ENCODE data around the gene SLC6A13.
"Not testable (repeated sequence)": the region's sequence is repeated elsewhere in the genome, so short reads cannot be mapped to it uniquely, and the experiment has no call there.

SLC6A13 gene

GRCh38 chr12:262817-263216, at the start of gene SLC6A13:
SLC6A13 (minus strand) TSS chr12:262836; CDS start chr12:260052, 2,784 bp downstream.
- no peaks in the 10 kb centered on the region for H3K9me3 ChIP-seq (ENCODE audit: low read length)
- H3K27me3 ChIP-seq (ENCODE audit: control insufficient read depth in 1 of 2, insufficient read depth in 2 of 2, low read length in 2 of 2) = peaks cover 12 to 16% of the 10 kb centered on the region in 2 donors
- H3K27ac ChIP-seq (ENCODE audit: low read depth, low read length) = no peak within 1 kb of the TSS
- H3K4me1 ChIP-seq (ENCODE audit: insufficient read depth, low read length) = no peaks in the 10 kb centered on the region
- H3K9ac ChIP-seq (ENCODE audit: low read length) = no peak within 1 kb of the TSS
- no peak within 1 kb of the TSS for H3K4me3 ChIP-seq (ENCODE audit: low read depth in 1 of 2, low read length in 2 of 2)
- H3K36me3 ChIP-seq (ENCODE audit: insufficient read depth, low read length) = no peaks in the 10 kb centered on the region

- H3K9ac ChIP-seq (ENCODE audit: low read length) = no peak overlapping the region
- H3K27ac ChIP-seq (ENCODE audit: low read depth, low read length) = no peak overlapping the region
- H3K36me3 ChIP-seq (ENCODE audit: insufficient read depth, low read length) = peaks cover 58% of the 10 kb centered on the region
- no peaks in the 10 kb centered on the region for H3K4me1 ChIP-seq (ENCODE audit: insufficient read depth, low read length)
- H3K9me3 ChIP-seq (ENCODE audit: low read length) = no peaks in the 10 kb centered on the region
- H3K27me3 ChIP-seq (ENCODE audit: control insufficient read depth in 1 of 2, insufficient read depth in 2 of 2, low read length in 2 of 2) = no peaks in the 10 kb centered on the region
- H3K4me3 ChIP-seq (ENCODE audit: low read depth in 1 of 2, low read length in 2 of 2) = no peak overlapping the region
These were observed 45.9 kb upstream of the SLC6A13 start for GRCh38 chr12:308511-308910.

- Histone ChIP-seq H3K27me3 (ENCODE audit: control insufficient read depth in 1 of 2, insufficient read depth in 2 of 2, low read length in 2 of 2) (no peaks in the 10 kb centered on the region), H3K9ac (ENCODE audit: low read length) (no peak overlapping the region), H3K27ac (ENCODE audit: low read depth, low read length) (no peak overlapping the region), H3K4me1 (ENCODE audit: insufficient read depth, low read length) (no peaks in the 10 kb centered on the region), H3K36me3 (ENCODE audit: insufficient read depth, low read length) (peaks cover 58% of the 10 kb centered on the region), H3K4me3 (ENCODE audit: low read depth in 1 of 2, low read length in 2 of 2) (no peak overlapping the region), H3K9me3 (ENCODE audit: low read length) (no peaks in the 10 kb centered on the region)
These were observed 44.8 kb upstream of the SLC6A13 start for GRCh38 chr12:307406-307805.

- no peak overlapping the region for H3K9ac ChIP-seq (ENCODE audit: low read length)
- no peaks in the 10 kb centered on the region for H3K27me3 ChIP-seq (ENCODE audit: control insufficient read depth in 1 of 2, insufficient read depth in 2 of 2, low read length in 2 of 2)
- no peak overlapping the region for H3K4me3 ChIP-seq (ENCODE audit: low read depth in 1 of 2, low read length in 2 of 2)
- no peak overlapping the region for H3K27ac ChIP-seq (ENCODE audit: low read depth, low read length)
- H3K9me3 ChIP-seq (ENCODE audit: low read length) = no peaks in the 10 kb centered on the region
- no peaks in the 10 kb centered on the region for H3K4me1 ChIP-seq (ENCODE audit: insufficient read depth, low read length)
- H3K36me3 ChIP-seq (ENCODE audit: insufficient read depth, low read length) = peaks cover 44% of the 10 kb centered on the region
These were observed 42.2 kb upstream of the SLC6A13 start for GRCh38 chr12:304805-305204.

- not testable (repeated sequence) for H3K9me3 ChIP-seq (ENCODE audit: low read length); H3K4me3 ChIP-seq (ENCODE audit: low read depth in 1 of 2, low read length in 2 of 2); H3K9ac ChIP-seq (ENCODE audit: low read length); H3K4me1 ChIP-seq (ENCODE audit: insufficient read depth, low read length); H3K27ac ChIP-seq (ENCODE audit: low read depth, low read length); H3K27me3 ChIP-seq (ENCODE audit: control insufficient read depth in 1 of 2, insufficient read depth in 2 of 2, low read length in 2 of 2)
- peaks cover 24% of the 10 kb centered on the region for H3K36me3 ChIP-seq (ENCODE audit: insufficient read depth, low read length)
These were observed 40.1 kb upstream of the SLC6A13 start for GRCh38 chr12:302766-303165.

GRCh38 chr12:300166-300565, 37.5 kb upstream of the SLC6A13 start:
- H3K4me1 ChIP-seq (ENCODE audit: insufficient read depth, low read length); H3K27me3 ChIP-seq (ENCODE audit: control insufficient read depth in 1 of 2, insufficient read depth in 2 of 2, low read length in 2 of 2); H3K4me3 ChIP-seq (ENCODE audit: low read depth in 1 of 2, low read length in 2 of 2); H3K27ac ChIP-seq (ENCODE audit: low read depth, low read length); H3K9ac ChIP-seq (ENCODE audit: low read length); H3K9me3 ChIP-seq (ENCODE audit: low read length): not testable (repeated sequence)
- H3K36me3 ChIP-seq (ENCODE audit: insufficient read depth, low read length) = peaks cover 23% of the 10 kb centered on the region

- not testable (repeated sequence) for H3K4me3 ChIP-seq (ENCODE audit: low read depth in 1 of 2, low read length in 2 of 2); H3K4me1 ChIP-seq (ENCODE audit: insufficient read depth, low read length); H3K27me3 ChIP-seq (ENCODE audit: control insufficient read depth in 1 of 2, insufficient read depth in 2 of 2, low read length in 2 of 2); H3K27ac ChIP-seq (ENCODE audit: low read depth, low read length); H3K9me3 ChIP-seq (ENCODE audit: low read length); H3K9ac ChIP-seq (ENCODE audit: low read length)
- H3K36me3 ChIP-seq (ENCODE audit: insufficient read depth, low read length) = peaks cover 29% of the 10 kb centered on the region
These were observed 36.9 kb upstream of the SLC6A13 start for GRCh38 chr12:299511-299910.

GRCh38 chr12:298059-298458, 35.4 kb upstream of the SLC6A13 start:
- H3K27ac ChIP-seq (ENCODE audit: low read depth, low read length); H3K9me3 ChIP-seq (ENCODE audit: low read length); H3K9ac ChIP-seq (ENCODE audit: low read length); H3K27me3 ChIP-seq (ENCODE audit: control insufficient read depth in 1 of 2, insufficient read depth in 2 of 2, low read length in 2 of 2); H3K4me3 ChIP-seq (ENCODE audit: low read depth in 1 of 2, low read length in 2 of 2); H3K4me1 ChIP-seq (ENCODE audit: insufficient read depth, low read length): not testable (repeated sequence)
- peaks cover 38% of the 10 kb centered on the region for H3K36me3 ChIP-seq (ENCODE audit: insufficient read depth, low read length)

- Histone ChIP-seq H3K27me3 (ENCODE audit: control insufficient read depth in 1 of 2, insufficient read depth in 2 of 2, low read length in 2 of 2) (no peaks in the 10 kb centered on the region), H3K4me3 (ENCODE audit: low read depth in 1 of 2, low read length in 2 of 2) (no peak overlapping the region), H3K4me1 (ENCODE audit: insufficient read depth, low read length) (no peaks in the 10 kb centered on the region), H3K9ac (ENCODE audit: low read length) (no peak overlapping the region), H3K9me3 (ENCODE audit: low read length) (no peaks in the 10 kb centered on the region), H3K36me3 (ENCODE audit: insufficient read depth, low read length) (peaks cover 54% of the 10 kb centered on the region), H3K27ac (ENCODE audit: low read depth, low read length) (no peak overlapping the region)
These were observed 32.5 kb upstream of the SLC6A13 start for GRCh38 chr12:295132-295531.

- Histone ChIP-seq H3K27me3 (ENCODE audit: control insufficient read depth in 1 of 2, insufficient read depth in 2 of 2, low read length in 2 of 2) (no peaks in the 10 kb centered on the region), H3K36me3 (ENCODE audit: insufficient read depth, low read length) (peaks cover 57% of the 10 kb centered on the region), H3K27ac (ENCODE audit: low read depth, low read length) (no peak overlapping the region)
These were observed 30.6 kb upstream of the SLC6A13 start for GRCh38 chr12:293199-293598.

GRCh38 chr12:292186-292585, 29.6 kb upstream of the SLC6A13 start:
- Histone ChIP-seq H3K27me3 (ENCODE audit: control insufficient read depth in 1 of 2, insufficient read depth in 2 of 2, low read length in 2 of 2) (no peaks in the 10 kb centered on the region), H3K27ac (ENCODE audit: low read depth, low read length) (no peak overlapping the region), H3K9ac (ENCODE audit: low read length) (no peak overlapping the region), H3K4me1 (ENCODE audit: insufficient read depth, low read length) (no peaks in the 10 kb centered on the region), H3K36me3 (ENCODE audit: insufficient read depth, low read length) (peaks cover 52% of the 10 kb centered on the region), H3K4me3 (ENCODE audit: low read depth in 1 of 2, low read length in 2 of 2) (no peak overlapping the region), H3K9me3 (ENCODE audit: low read length) (no peaks in the 10 kb centered on the region)

More at GRCh38 chr12:293199-293598, 30.6 kb upstream of the SLC6A13 start:
- Histone ChIP-seq H3K4me1 (ENCODE audit: insufficient read depth, low read length) (no peaks in the 10 kb centered on the region), H3K4me3 (ENCODE audit: low read depth in 1 of 2, low read length in 2 of 2) (no peak overlapping the region), H3K9ac (ENCODE audit: low read length) (no peak overlapping the region), H3K9me3 (ENCODE audit: low read length) (no peaks in the 10 kb centered on the region)

GRCh38 chr12:291153-291723, 28.6 kb upstream of the SLC6A13 start:
- H3K4me3 ChIP-seq (ENCODE audit: low read depth in 1 of 2, low read length in 2 of 2) = no peak overlapping the region
- no peaks in the 10 kb centered on the region for H3K4me1 ChIP-seq (ENCODE audit: insufficient read depth, low read length)
- no peaks in the 10 kb centered on the region for H3K9me3 ChIP-seq (ENCODE audit: low read length)
- peaks cover 44% of the 10 kb centered on the region for H3K36me3 ChIP-seq (ENCODE audit: insufficient read depth, low read length)
- no peak overlapping the region for H3K27ac ChIP-seq (ENCODE audit: low read depth, low read length)
- no peak overlapping the region for H3K9ac ChIP-seq (ENCODE audit: low read length)
- H3K27me3 ChIP-seq (ENCODE audit: control insufficient read depth in 1 of 2, insufficient read depth in 2 of 2, low read length in 2 of 2) = no peaks in the 10 kb centered on the region

All from muscle layer of colon (tissue), 2 donors.